Pericardium fibroblast (primary cell): Measurements from ENCODE around the gene COL21A1. TPM values are rescaled to one million over a fixed set of nuclear protein-coding genes. Genes with fewer than 3 reads are reported as not detected.

Source experiments
- total RNA-seq: library from RNA; depleted of rRNA; stranded (reverse); fragments of >200 nt; gene quantifications from 2 replicates; pipeline ENCODE4 v1.2.3, GENCODE V29; 2015

COL21A1 gene
- total RNA-seq = 77.5 and 151 TPM in 2 replicates

DNA sequence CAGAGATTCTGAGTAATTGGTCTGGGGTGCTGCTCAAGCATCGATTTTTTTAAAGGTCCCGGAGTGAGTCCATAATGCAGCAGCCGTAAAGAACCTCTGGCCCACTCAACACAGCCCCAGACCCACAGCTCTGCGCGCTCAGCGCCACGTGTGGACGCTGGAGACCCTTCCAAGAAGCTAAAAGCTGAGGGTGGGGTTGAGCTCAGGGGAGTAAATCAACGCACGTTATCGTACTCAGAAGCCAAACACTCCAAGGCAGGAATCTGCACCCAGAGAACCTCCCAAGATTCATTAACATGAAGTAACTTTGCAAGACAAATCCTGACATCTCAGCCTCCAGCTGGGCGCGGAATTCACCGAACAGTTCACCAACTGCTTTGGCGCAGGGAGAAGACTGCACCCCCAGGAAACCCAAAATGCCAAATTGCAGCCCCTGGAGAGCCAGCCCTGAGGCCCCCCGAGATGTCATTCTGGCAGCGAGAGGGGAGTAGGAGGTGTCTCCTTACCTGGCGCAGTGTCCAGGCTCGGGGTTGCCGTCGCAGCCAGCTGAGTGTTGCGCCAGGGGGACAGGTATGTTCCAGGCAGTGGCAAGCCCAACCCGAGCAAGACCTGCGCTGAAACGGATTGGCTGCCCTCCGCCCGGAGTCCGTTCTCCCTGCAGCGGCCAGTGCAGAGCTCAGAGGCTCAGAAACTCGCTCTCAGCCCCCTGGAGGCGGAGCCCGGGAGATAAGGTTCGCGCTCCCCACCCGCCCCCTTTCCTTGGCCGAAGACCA lies at the start of gene COL21A1:
Gene COL21A1 (minus strand): TSS at position 700 of the 773 bp plus-strand sequence. CDS start 64,962 bp downstream, outside the sequence.

